ENCODE data around the gene ME3. TPM values are rescaled to one million over a fixed set of nuclear protein-coding genes. Genes with fewer than 3 reads are reported as not detected.
A peak's percentile ranks its signal among the peaks of the same experiment; 100 is the strongest.

ME3 gene
- total and polyA plus RNA-seq, 2 donors: 9.5 to 10.1 TPM

GRCh38 chr11:86637988-86638387 is 34.4 kb downstream of the ME3 start:
- H3K9me3 ChIP-seq (ENCODE audit: control insufficient read depth in 2 of 2, insufficient read depth in 1 of 2, low read length in 1 of 2): peaks cover 0 to 4% of the 10 kb centered on the region in 2 donors
- DNase-seq (ENCODE audit: low read depth in 6 of 9, low spot score in 9 of 9): peak in 4 of 9 donors; percentile 5 to 59 (median 14)
- H3K4me3 ChIP-seq (ENCODE audit: low read length in 2 of 2): no peak overlapping the region
- H3K27me3 ChIP-seq (ENCODE audit: control insufficient read depth in 2 of 2, insufficient read depth in 1 of 2, low read length in 1 of 2): no peaks in the 10 kb centered on the region
- H3K4me1 ChIP-seq (ENCODE audit: control insufficient read depth in 2 of 2, insufficient read depth in 2 of 2, low read length in 2 of 2): no peaks in the 10 kb centered on the region
- H3K36me3 ChIP-seq (ENCODE audit: control insufficient read depth in 2 of 2, insufficient read depth in 2 of 2, low read length in 1 of 2): no peaks in the 10 kb centered on the region
- no peak overlapping the region for H3K27ac ChIP-seq (ENCODE audit: low read depth in 1 of 2, low read length in 1 of 2)

GRCh38 chr11:86636275-86636674 is 36.1 kb downstream of the ME3 start:
- DNase-seq (ENCODE audit: low read depth in 6 of 9, low spot score in 9 of 9): no peak
- Histone ChIP-seq H3K27me3 (ENCODE audit: control insufficient read depth in 2 of 2, insufficient read depth in 1 of 2, low read length in 1 of 2) (no peaks in the 10 kb centered on the region), H3K9me3 (ENCODE audit: control insufficient read depth in 2 of 2, insufficient read depth in 1 of 2, low read length in 1 of 2) (peaks cover 0 to 4% of the 10 kb centered on the region in 2 donors), H3K36me3 (ENCODE audit: control insufficient read depth in 2 of 2, insufficient read depth in 2 of 2, low read length in 1 of 2) (no peaks in the 10 kb centered on the region), H3K27ac (ENCODE audit: low read depth in 1 of 2, low read length in 1 of 2) (no peak overlapping the region), H3K4me1 (ENCODE audit: control insufficient read depth in 2 of 2, insufficient read depth in 2 of 2, low read length in 2 of 2) (peaks cover 0 to 2% of the 10 kb centered on the region in 2 donors), H3K4me3 (ENCODE audit: low read length in 2 of 2) (no peak overlapping the region)
- WGBS: 97% methylated on average over 1 of the region's 1 CpG

GRCh38 chr11:86632499-86633269 is 39.7 kb downstream of the ME3 start:
- peaks cover 0 to 2% of the 10 kb centered on the region in 2 donors for H3K4me1 ChIP-seq (ENCODE audit: control insufficient read depth in 2 of 2, insufficient read depth in 2 of 2, low read length in 2 of 2)
- no peaks in the 10 kb centered on the region for H3K9me3 ChIP-seq (ENCODE audit: control insufficient read depth in 2 of 2, insufficient read depth in 1 of 2, low read length in 1 of 2)
- H3K27ac ChIP-seq (ENCODE audit: low read depth in 1 of 2, low read length in 1 of 2): no peak overlapping the region
- WGBS: 75% methylated on average over 6 of the region's 6 CpGs
- no peaks in the 10 kb centered on the region for H3K27me3 ChIP-seq (ENCODE audit: control insufficient read depth in 2 of 2, insufficient read depth in 1 of 2, low read length in 1 of 2)
- H3K4me3 ChIP-seq (ENCODE audit: low read length in 2 of 2): no peak overlapping the region
- no peaks in the 10 kb centered on the region for H3K36me3 ChIP-seq (ENCODE audit: control insufficient read depth in 2 of 2, insufficient read depth in 2 of 2, low read length in 1 of 2)
- no peak for DNase-seq (ENCODE audit: low read depth in 6 of 9, low spot score in 9 of 9)

GRCh38 chr11:86630229-86630981 is 42.0 kb downstream of the ME3 start:
- H3K36me3 ChIP-seq (ENCODE audit: control insufficient read depth in 2 of 2, insufficient read depth in 2 of 2, low read length in 1 of 2): no peaks in the 10 kb centered on the region

GRCh38 chr11:86629045-86629706 is 43.2 kb downstream of the ME3 start:
- Histone ChIP-seq H3K4me3 (ENCODE audit: low read length in 2 of 2) (no peak overlapping the region), H3K27me3 (ENCODE audit: control insufficient read depth in 2 of 2, insufficient read depth in 1 of 2, low read length in 1 of 2) (no peaks in the 10 kb centered on the region), H3K27ac (ENCODE audit: low read depth in 1 of 2, low read length in 1 of 2) (no peak overlapping the region), H3K36me3 (ENCODE audit: control insufficient read depth in 2 of 2, insufficient read depth in 2 of 2, low read length in 1 of 2) (no peaks in the 10 kb centered on the region), H3K4me1 (ENCODE audit: control insufficient read depth in 2 of 2, insufficient read depth in 2 of 2, low read length in 2 of 2) (peaks cover 0 to 2% of the 10 kb centered on the region in 2 donors), H3K9me3 (ENCODE audit: control insufficient read depth in 2 of 2, insufficient read depth in 1 of 2, low read length in 1 of 2) (no peaks in the 10 kb centered on the region)
- 92% methylated on average over 7 of the region's 7 CpGs for WGBS
- no peak for DNase-seq (ENCODE audit: low read depth in 6 of 9, low spot score in 9 of 9)

More at GRCh38 chr11:86630229-86630981, 42.0 kb downstream of the ME3 start:
- Histone ChIP-seq H3K4me3 (ENCODE audit: low read length in 2 of 2) (no peak overlapping the region), H3K4me1 (ENCODE audit: control insufficient read depth in 2 of 2, insufficient read depth in 2 of 2, low read length in 2 of 2) (peaks cover 0 to 2% of the 10 kb centered on the region in 2 donors), H3K9me3 (ENCODE audit: control insufficient read depth in 2 of 2, insufficient read depth in 1 of 2, low read length in 1 of 2) (no peaks in the 10 kb centered on the region), H3K27me3 (ENCODE audit: control insufficient read depth in 2 of 2, insufficient read depth in 1 of 2, low read length in 1 of 2) (no peaks in the 10 kb centered on the region), H3K27ac (ENCODE audit: low read depth in 1 of 2, low read length in 1 of 2) (no peak overlapping the region)
- no peak for DNase-seq (ENCODE audit: low read depth in 6 of 9, low spot score in 9 of 9)
- 98% methylated on average over 8 of the region's 8 CpGs for WGBS

- no peaks in the 10 kb centered on the region for H3K9me3 ChIP-seq (ENCODE audit: control insufficient read depth in 2 of 2, insufficient read depth in 1 of 2, low read length in 1 of 2)
- no peak overlapping the region for H3K4me3 ChIP-seq (ENCODE audit: low read length in 2 of 2)
- no peaks in the 10 kb centered on the region for H3K36me3 ChIP-seq (ENCODE audit: control insufficient read depth in 2 of 2, insufficient read depth in 2 of 2, low read length in 1 of 2)
- no peak for DNase-seq (ENCODE audit: low read depth in 6 of 9, low spot score in 9 of 9)
- 98% methylated on average over 7 of the region's 7 CpGs for WGBS
- no peaks in the 10 kb centered on the region for H3K27me3 ChIP-seq (ENCODE audit: control insufficient read depth in 2 of 2, insufficient read depth in 1 of 2, low read length in 1 of 2)
- H3K4me1 ChIP-seq (ENCODE audit: control insufficient read depth in 2 of 2, insufficient read depth in 2 of 2, low read length in 2 of 2): peaks cover 0 to 2% of the 10 kb centered on the region in 2 donors
- no peak overlapping the region for H3K27ac ChIP-seq (ENCODE audit: low read depth in 1 of 2, low read length in 1 of 2)
Observed at GRCh38 chr11:86627776-86628455, 44.5 kb downstream of the ME3 start.

GRCh38 chr11:86625981-86626380 is 46.4 kb downstream of the ME3 start:
- H3K4me3 ChIP-seq (ENCODE audit: low read length in 2 of 2): no peak overlapping the region
- 90% methylated on average over 2 of the region's 2 CpGs for WGBS

GRCh38 chr11:86625544-86625943 is 46.9 kb downstream of the ME3 start:
- H3K27ac ChIP-seq (ENCODE audit: low read depth in 1 of 2, low read length in 1 of 2): no peak overlapping the region
- no peak for DNase-seq (ENCODE audit: low read depth in 6 of 9, low spot score in 9 of 9)
- H3K9me3 ChIP-seq (ENCODE audit: control insufficient read depth in 2 of 2, insufficient read depth in 1 of 2, low read length in 1 of 2): no peaks in the 10 kb centered on the region
- H3K36me3 ChIP-seq (ENCODE audit: control insufficient read depth in 2 of 2, insufficient read depth in 2 of 2, low read length in 1 of 2): no peaks in the 10 kb centered on the region
- no peaks in the 10 kb centered on the region for H3K4me1 ChIP-seq (ENCODE audit: control insufficient read depth in 2 of 2, insufficient read depth in 2 of 2, low read length in 2 of 2)
- no peaks in the 10 kb centered on the region for H3K27me3 ChIP-seq (ENCODE audit: control insufficient read depth in 2 of 2, insufficient read depth in 1 of 2, low read length in 1 of 2)
- 96% methylated on average over 2 of the region's 2 CpGs for WGBS
- no peak overlapping the region for H3K4me3 ChIP-seq (ENCODE audit: low read length in 2 of 2)

More at GRCh38 chr11:86625981-86626380, 46.4 kb downstream of the ME3 start:
- no peaks in the 10 kb centered on the region for H3K36me3 ChIP-seq (ENCODE audit: control insufficient read depth in 2 of 2, insufficient read depth in 2 of 2, low read length in 1 of 2)
- H3K9me3 ChIP-seq (ENCODE audit: control insufficient read depth in 2 of 2, insufficient read depth in 1 of 2, low read length in 1 of 2): no peaks in the 10 kb centered on the region
- no peak overlapping the region for H3K27ac ChIP-seq (ENCODE audit: low read depth in 1 of 2, low read length in 1 of 2)
- no peaks in the 10 kb centered on the region for H3K27me3 ChIP-seq (ENCODE audit: control insufficient read depth in 2 of 2, insufficient read depth in 1 of 2, low read length in 1 of 2)
- no peaks in the 10 kb centered on the region for H3K4me1 ChIP-seq (ENCODE audit: control insufficient read depth in 2 of 2, insufficient read depth in 2 of 2, low read length in 2 of 2)
- DNase-seq (ENCODE audit: low read depth in 6 of 9, low spot score in 9 of 9): no peak

Data from thymus (tissue), 11 donors.